HEK293 (cell line): ENCODE measurements around the gene ATF6B.

Experiments used
- CTCF ChIA-PET: fragments of 350-600 bp; formaldehyde crosslinking; extraction: SDS; loops from one replicate; lab custom pipeline; 2021; ENCODE audit warnings: antibody characterized with exemption; lab: Yijun Ruan, JAX
- POLR2A ChIA-PET: fragments of 300-600 bp; formaldehyde crosslinking; extraction: SDS; loops from one replicate; lab custom pipeline; 2020; ENCODE audit warnings: antibody characterized with exemption, inconsistent platforms; lab: Yijun Ruan, JAX
- H3K27ac ChIP-seq: fragments of 200-500 bp; sonication (Bioruptor generic); 2 replicates; pipeline ENCODE4 v1.5.1; 2014; ENCODE audit warnings: low read depth, low read length, control low read depth, inconsistent platforms; ENCODE audit errors: extremely low read depth
- H3K36me3 ChIP-seq, 2 experiments: fragments of 200-500 bp in 1 of 2; sonication (Bioruptor generic) in 1 of 2; 1 replicate in 1 of 2; 2 replicates in 1 of 2; pipeline ENCODE4 v1.5.1; 2014 to 2017; ENCODE audit warnings: inconsistent platforms in 2 of 2, low read length in 2 of 2; ENCODE audit not compliant: control insufficient read depth in 2 of 2, insufficient read depth in 1 of 2
- H3K4me1 ChIP-seq: fragments of 200-500 bp; sonication (Bioruptor generic); 2 replicates; pipeline ENCODE4 v1.5.1; 2014; ENCODE audit warnings: mild to moderate bottlenecking, low read length, inconsistent platforms; ENCODE audit not compliant: control insufficient read depth, insufficient read depth
- H3K4me3 ChIP-seq: 2 replicates; pipeline ENCODE4 v1.5.1; 2011; ENCODE audit warnings: low read depth, mild to moderate bottlenecking, control low read depth, low read length, moderate library complexity
- H3K9me3 ChIP-seq: fragments of 200-500 bp; sonication (Bioruptor generic); 2 replicates; pipeline ENCODE4 v1.5.1; 2014; ENCODE audit warnings: low read depth, low read length, inconsistent platforms; ENCODE audit not compliant: control insufficient read depth, insufficient read depth
- EGR2 ChIP-seq: fragments of 450-650 bp; formaldehyde crosslinking; IDR thresholded peaks from 2 replicates; pipeline ENCODE4 v1.5.1; 2016; ENCODE audit warnings: low read depth, missing biosample characterization, missing genetic modification characterization
- GLI2 ChIP-seq: fragments of 450-650 bp; formaldehyde crosslinking; IDR thresholded peaks from 2 replicates; pipeline ENCODE4; 2017; ENCODE audit warnings: missing biosample characterization, missing genetic modification characterization, low read depth, borderline replicate concordance
- KLF1 ChIP-seq: fragments of 450-650 bp; formaldehyde crosslinking; IDR thresholded peaks from 2 replicates; pipeline ENCODE4 v1.5.1; 2016; ENCODE audit warnings: missing biosample characterization, missing genetic modification characterization
- OVOL3 ChIP-seq: fragments of 450-650 bp; formaldehyde crosslinking; IDR thresholded peaks from 2 replicates; pipeline ENCODE4 v1.5.1; 2016; ENCODE audit warnings: missing biosample characterization, missing genetic modification characterization
- PRDM2 ChIP-seq: fragments of 450-650 bp; formaldehyde crosslinking; IDR thresholded peaks from 2 replicates; pipeline ENCODE4 v1.5.1; 2016; ENCODE audit warnings: missing biosample characterization, missing genetic modification characterization, borderline replicate concordance
- RBAK ChIP-seq: fragments of 450-650 bp; formaldehyde crosslinking; IDR thresholded peaks from 2 replicates; pipeline ENCODE4 v1.5.1; 2016; ENCODE audit warnings: missing biosample characterization, missing genetic modification characterization
- SP3 ChIP-seq: fragments of 450-650 bp; formaldehyde crosslinking; IDR thresholded peaks from 2 replicates; pipeline ENCODE4 v1.5.1; 2016; ENCODE audit warnings: missing biosample characterization, missing genetic modification characterization
- ZFHX2 ChIP-seq: fragments of 450-650 bp; formaldehyde crosslinking; conservative IDR thresholded peaks from 2 replicates; pipeline ENCODE4 v1.5.1; 2016; ENCODE audit warnings: missing biosample characterization, missing genetic modification characterization
- ZFP69B ChIP-seq: fragments of 450-650 bp; formaldehyde crosslinking; IDR thresholded peaks from 2 replicates; pipeline ENCODE4 v1.5.1; 2016; ENCODE audit warnings: missing biosample characterization, missing genetic modification characterization
- ZNF138 ChIP-seq: fragments of 450-650 bp; formaldehyde crosslinking; IDR thresholded peaks from 2 replicates; pipeline ENCODE4 v1.5.1; 2016; ENCODE audit warnings: missing biosample characterization, missing genetic modification characterization, borderline replicate concordance
- ZNF19 ChIP-seq: fragments of 450-650 bp; formaldehyde crosslinking; IDR thresholded peaks from 2 replicates; pipeline ENCODE4; 2016; ENCODE audit warnings: missing biosample characterization, missing genetic modification characterization, low read depth
- ZNF223 ChIP-seq: fragments of 450-650 bp; formaldehyde crosslinking; IDR thresholded peaks from 2 replicates; pipeline ENCODE4 v1.5.1; 2016; ENCODE audit warnings: missing biosample characterization, missing genetic modification characterization
- ZNF280C ChIP-seq: fragments of 450-650 bp; formaldehyde crosslinking; IDR thresholded peaks from 2 replicates; pipeline ENCODE4 v1.5.1; 2016; ENCODE audit warnings: missing biosample characterization, missing genetic modification characterization
- ZNF335 ChIP-seq: fragments of 450-650 bp; formaldehyde crosslinking; conservative IDR thresholded peaks from 2 replicates; pipeline ENCODE4 v1.5.1; 2016; ENCODE audit warnings: missing biosample characterization, missing genetic modification characterization
- ZNF398 ChIP-seq: fragments of 450-650 bp; formaldehyde crosslinking; IDR thresholded peaks from 2 replicates; pipeline ENCODE4 v1.5.1; 2017; ENCODE audit warnings: missing biosample characterization, missing genetic modification characterization
- ZNF426 ChIP-seq: fragments of 450-650 bp; formaldehyde crosslinking; IDR thresholded peaks from 2 replicates; pipeline ENCODE4 v1.5.1; 2017; ENCODE audit warnings: missing biosample characterization, missing genetic modification characterization, mild to moderate bottlenecking, inconsistent platforms, moderate library complexity
- ZNF560 ChIP-seq: fragments of 450-650 bp; formaldehyde crosslinking; IDR thresholded peaks from 2 replicates; pipeline ENCODE4 v1.5.1; 2017; ENCODE audit warnings: missing biosample characterization, missing genetic modification characterization, borderline replicate concordance
- ZNF600 ChIP-seq: fragments of 450-650 bp; formaldehyde crosslinking; IDR thresholded peaks from 2 replicates; pipeline ENCODE4 v1.5.1; 2016; ENCODE audit warnings: missing biosample characterization, missing genetic modification characterization
- ZNF610 ChIP-seq: fragments of 450-650 bp; formaldehyde crosslinking; IDR thresholded peaks from 2 replicates; pipeline ENCODE4 v1.5.1; 2016; ENCODE audit warnings: missing biosample characterization, missing genetic modification characterization, borderline replicate concordance
- ZNF664 ChIP-seq: fragments of 450-650 bp; formaldehyde crosslinking; IDR thresholded peaks from 2 replicates; pipeline ENCODE4 v1.5.1; 2016; ENCODE audit warnings: missing biosample characterization, missing genetic modification characterization
- ZNF670 ChIP-seq: fragments of 450-650 bp; formaldehyde crosslinking; IDR thresholded peaks from 2 replicates; pipeline ENCODE4 v1.5.1; 2016; ENCODE audit warnings: missing biosample characterization, missing genetic modification characterization, low read depth
- ZNF747 ChIP-seq: fragments of 450-650 bp; formaldehyde crosslinking; IDR thresholded peaks from 2 replicates; pipeline ENCODE4 v1.5.1; 2016; ENCODE audit warnings: missing biosample characterization, missing genetic modification characterization
- ZSCAN16 ChIP-seq: fragments of 450-650 bp; formaldehyde crosslinking; IDR thresholded peaks from 2 replicates; pipeline ENCODE4 v1.5.1; 2016; ENCODE audit warnings: missing biosample characterization, missing genetic modification characterization
- TF ChIP-seq, protein P1 (sequence below): fragments of 450-650 bp; formaldehyde crosslinking; IDR thresholded peaks from 2 replicates; pipeline ENCODE4 v1.5.1; 2016; ENCODE audit warnings: missing biosample characterization, missing genetic modification characterization
- TF ChIP-seq, protein P2 (sequence below): fragments of 450-650 bp; formaldehyde crosslinking; IDR thresholded peaks from 2 replicates; pipeline ENCODE4 v1.5.1; 2017; ENCODE audit warnings: missing biosample characterization, mild to moderate bottlenecking, missing genetic modification characterization, moderate library complexity

The ATF6B gene

GRCh38 chr6:32109114-32109764 is 18.8 kb downstream of the ATF6B start, which contains the start of gene TNXB:
Gene TNXB, minus strand, starts transcription at chr6:32109338. Its CDS starts 11,140 bp downstream, at chr6:32098198.
- Histone ChIP-seq H3K36me3 (peaks cover 0 to 13% of the 10 kb centered on the region in 2 experiments; a peak in 1 of 3 replicates), H3K9me3 (no peaks in the 10 kb centered on the region), H3K4me3 (no peak within 1 kb of the TSS), H3K27ac (no peak within 1 kb of the TSS), H3K4me1 (peaks cover 9% of the 10 kb centered on the region; the same call in 1 of the 2 replicates)
- POLR2A ChIA-PET: interaction anchor here (0.6 to 1.6 kb wide), 11 partner anchors 9 to 211 kb away, joined by 3 to 8 read pairs (median 4); partner anchors contain the start of gene ATF6B
- CTCF ChIA-PET: interaction anchor here (1.8 to 5.9 kb wide), 2 partner anchors 8 to 62 kb away, joined by 6 to 45 read pairs; no protein-coding TSS in a partner anchor
- TF ChIP-seq ZNF560 (tag by site-specific recombination) (no peak), ZNF426 (no peak), ZNF747 (tag by site-specific recombination) (no peak), ZFHX2 (tag by site-specific recombination) (peak; percentile 91), ZNF138 (no peak), ZNF19 (tag by site-specific recombination) (no peak), ZFP69B (no peak), RBAK (tag by site-specific recombination) (no peak), GLI2 (tag by site-specific recombination) (no peak), ZNF335 (tag by site-specific recombination) (no peak), OVOL3 (no peak), ZNF600 (tag by site-specific recombination) (peak; percentile 80; the same call in 1 of the 2 replicates), SP3 (tag by site-specific recombination) (peak; percentile 54; the same call in 1 of the 2 replicates), ZNF670 (tag by site-specific recombination) (no peak), EGR2 (tag by site-specific recombination) (peak; percentile 87), ZNF664 (no peak), ZNF398 (peak; percentile 93), ZNF223 (no peak), ZNF280C (tag by site-specific recombination) (no peak), ZNF610 (tag by site-specific recombination) (no peak), PRDM2 (tag by site-specific recombination) (no peak), ZSCAN16 (tag by site-specific recombination) (no peak), KLF1 (peak; percentile 70)
- TF ChIP-seq, protein P1, sequence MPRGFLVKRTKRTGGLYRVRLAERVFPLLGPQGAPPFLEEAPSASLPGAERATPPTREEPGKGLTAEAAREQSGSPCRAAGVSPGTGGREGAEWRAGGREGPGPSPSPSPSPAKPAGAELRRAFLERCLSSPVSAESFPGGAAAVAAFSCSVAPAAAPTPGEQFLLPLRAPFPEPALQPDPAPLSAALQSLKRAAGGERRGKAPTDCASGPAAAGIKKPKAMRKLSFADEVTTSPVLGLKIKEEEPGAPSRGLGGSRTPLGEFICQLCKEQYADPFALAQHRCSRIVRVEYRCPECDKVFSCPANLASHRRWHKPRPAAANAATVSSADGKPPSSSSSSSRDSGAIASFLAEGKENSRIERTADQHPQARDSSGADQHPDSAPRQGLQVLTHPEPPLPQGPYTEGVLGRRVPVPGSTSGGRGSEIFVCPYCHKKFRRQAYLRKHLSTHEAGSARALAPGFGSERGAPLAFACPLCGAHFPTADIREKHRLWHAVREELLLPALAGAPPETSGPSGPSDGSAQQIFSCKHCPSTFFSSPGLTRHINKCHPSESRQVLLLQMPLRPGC: no peak
- TF ChIP-seq, protein P2, sequence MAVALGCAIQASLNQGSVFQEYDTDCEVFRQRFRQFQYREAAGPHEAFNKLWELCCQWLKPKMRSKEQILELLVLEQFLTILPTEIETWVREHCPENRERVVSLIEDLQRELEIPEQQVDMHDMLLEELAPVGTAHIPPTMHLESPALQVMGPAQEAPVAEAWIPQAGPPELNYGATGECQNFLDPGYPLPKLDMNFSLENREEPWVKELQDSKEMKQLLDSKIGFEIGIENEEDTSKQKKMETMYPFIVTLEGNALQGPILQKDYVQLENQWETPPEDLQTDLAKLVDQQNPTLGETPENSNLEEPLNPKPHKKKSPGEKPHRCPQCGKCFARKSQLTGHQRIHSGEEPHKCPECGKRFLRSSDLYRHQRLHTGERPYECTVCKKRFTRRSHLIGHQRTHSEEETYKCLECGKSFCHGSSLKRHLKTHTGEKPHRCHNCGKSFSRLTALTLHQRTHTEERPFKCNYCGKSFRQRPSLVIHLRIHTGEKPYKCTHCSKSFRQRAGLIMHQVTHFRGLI (tag by site-specific recombination): no peak
